Thyroid gland (tissue), 4 donors: ENCODE results near the gene LMX1B.

Source experiments
- CTCF ChIP-seq, 6 experiments: fragments of 200-600 bp in 3 of 6; fragments of 450-650 bp in 3 of 6; sonication (generic) in 3 of 6; IDR thresholded peaks; one replicate each; pipeline ENCODE4 v1.5.1; 2016 to 2019; ENCODE audit warnings: antibody characterized with exemption in 6 of 6, mild to moderate bottlenecking in 2 of 6, inconsistent platforms in 1 of 6, moderate library complexity in 1 of 6
- POLR2A ChIP-seq, 2 donors: fragments of 450-650 bp; IDR thresholded peaks; one replicate each; pipeline ENCODE4 v1.6.1; 2017; ENCODE audit warnings: antibody characterized with exemption in 2 of 2, mild to moderate bottlenecking in 2 of 2, moderate library complexity in 1 of 2

- TF ChIP-seq CTCF (IDR thresholded peaks at IDR 0.05) (no peak), POLR2A (IDR thresholded peaks at IDR 0.05) (no peak)
Measured at GRCh38 chr9:126668058-126668457, 54.3 kb downstream of the LMX1B start.
